Epithelial cell of esophagus (primary cell): ENCODE measurements around the gene SHC1.

ENCODE experiments used
- DNase-seq: peaks from one replicate; pipeline ENCODE4 v3.0.0; 2010; ENCODE audit warnings: low read depth
- H3K4me3 ChIP-seq: 2 replicates; pipeline ENCODE4 v1.5.1; 2011; ENCODE audit warnings: mild to moderate bottlenecking, low read length, control low read depth
- CTCF ChIP-seq: IDR thresholded peaks from 2 replicates; pipeline ENCODE4 v1.5.1; 2011; ENCODE audit warnings: low read depth, mild to moderate bottlenecking, low read length, control low read depth, inconsistent platforms; ENCODE audit not compliant: insufficient read depth; ENCODE audit errors: missing control alignments

SHC1 gene

GRCh38 chr1:154943649-154944400, 26.7 kb downstream of the SHC1 start:
- H3K4me3 ChIP-seq, result no peak overlapping the region
- peak; percentile 88 for TF ChIP-seq CTCF
- DNase-seq, result peak; percentile 47

GRCh38 chr1:154941333-154942013, 29.1 kb downstream of the SHC1 start:
- TF ChIP-seq CTCF, result no peak
- DNase-seq, result no peak
- no peak overlapping the region for H3K4me3 ChIP-seq

DNA sequence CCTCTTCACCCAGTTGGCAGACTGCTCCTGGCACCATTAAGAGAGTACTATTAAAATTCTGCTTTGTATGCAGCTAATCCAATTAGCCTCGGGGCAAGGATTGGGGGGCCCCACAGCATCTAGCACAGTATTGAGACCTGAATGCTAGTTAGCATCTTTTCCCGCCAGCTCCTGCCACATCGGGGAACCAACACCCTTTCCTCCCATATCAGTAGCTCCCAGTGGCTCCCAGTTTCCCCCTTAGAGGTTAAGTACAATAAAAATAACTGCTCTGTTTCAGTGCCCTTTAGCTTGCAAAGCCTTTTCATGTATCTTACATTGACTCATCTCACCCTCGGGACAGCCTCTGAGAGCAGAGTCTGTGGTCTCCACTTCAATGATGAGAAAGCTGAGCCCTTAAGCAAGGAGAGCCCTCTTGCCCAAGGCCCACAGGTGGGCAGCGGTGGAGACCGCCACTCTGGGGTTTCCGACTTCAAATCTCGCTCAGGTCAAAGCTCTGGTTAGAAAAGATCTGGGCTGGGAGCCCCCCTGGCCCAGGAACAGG, 29.8 kb downstream of the SHC1 start:
- no peak for DNase-seq
- H3K4me3 ChIP-seq, result no peak overlapping the region
- TF ChIP-seq CTCF, result no peak

DNA sequence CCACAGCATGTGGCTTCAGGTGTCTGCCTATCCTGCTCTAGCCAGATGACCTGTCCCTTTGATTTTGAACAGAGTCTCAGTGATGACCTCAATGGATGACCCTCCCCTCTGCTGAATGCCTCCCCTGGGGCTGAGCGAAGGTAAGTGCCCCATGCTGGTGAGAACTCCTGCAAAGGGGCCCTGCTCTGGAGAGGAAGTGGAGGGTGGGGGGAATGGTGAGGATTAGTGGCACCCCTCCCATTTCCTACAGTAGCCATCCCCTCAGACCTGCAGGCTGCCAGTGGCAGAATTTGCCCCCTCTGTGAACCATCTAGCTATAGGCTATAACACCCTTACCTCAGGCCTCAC, 30.4 kb downstream of the SHC1 start:
- no peak for DNase-seq
- H3K4me3 ChIP-seq, result no peak overlapping the region
- no peak for TF ChIP-seq CTCF

GRCh38 chr1:154938604-154939399, 31.7 kb downstream of the SHC1 start:
- DNase-seq, result peak; percentile 88
- TF ChIP-seq CTCF, result peak; percentile 30
- H3K4me3 ChIP-seq, result no peak overlapping the region

GRCh38 chr1:154937988-154938386, 32.6 kb downstream of the SHC1 start:
- no peak for TF ChIP-seq CTCF
- H3K4me3 ChIP-seq, result peak overlapping the region; percentile 67
- peak; percentile 70 for DNase-seq
